Epithelial cell of proximal tubule (primary cell): ENCODE measurements around the gene ST7. TPM values are rescaled to one million over a fixed set of nuclear protein-coding genes. Genes with fewer than 3 reads are reported as not detected.

Experiments
- DNase-seq: peaks from one replicate; pipeline ENCODE4 v3.0.0-alpha.2; 2011; ENCODE audit warnings: low read depth
- H3K4me3 ChIP-seq: 2 replicates; pipeline ENCODE4 v1.5.1; 2011; ENCODE audit warnings: low read depth, mild to moderate bottlenecking, low read length
- total RNA-seq: library from RNA; depleted of rRNA; stranded (reverse); fragments of >200 nt; gene quantifications from 2 replicates; pipeline ENCODE4 v1.2.3, GENCODE V29; 2015
- TF ChIP-seq, protein P1 (sequence below): conservative IDR thresholded peaks from 2 replicates; pipeline ENCODE4 v1.5.1; 2012; ENCODE audit warnings: low read depth, mild to moderate bottlenecking, low read length

The ST7 gene
- total RNA-seq, 1 donor from 2014 or later = 19.4 TPM

GRCh38 chr7:116920359-116920758, 32.9 kb upstream of the ST7 start:
- no peak for DNase-seq
- TF ChIP-seq, protein P1, sequence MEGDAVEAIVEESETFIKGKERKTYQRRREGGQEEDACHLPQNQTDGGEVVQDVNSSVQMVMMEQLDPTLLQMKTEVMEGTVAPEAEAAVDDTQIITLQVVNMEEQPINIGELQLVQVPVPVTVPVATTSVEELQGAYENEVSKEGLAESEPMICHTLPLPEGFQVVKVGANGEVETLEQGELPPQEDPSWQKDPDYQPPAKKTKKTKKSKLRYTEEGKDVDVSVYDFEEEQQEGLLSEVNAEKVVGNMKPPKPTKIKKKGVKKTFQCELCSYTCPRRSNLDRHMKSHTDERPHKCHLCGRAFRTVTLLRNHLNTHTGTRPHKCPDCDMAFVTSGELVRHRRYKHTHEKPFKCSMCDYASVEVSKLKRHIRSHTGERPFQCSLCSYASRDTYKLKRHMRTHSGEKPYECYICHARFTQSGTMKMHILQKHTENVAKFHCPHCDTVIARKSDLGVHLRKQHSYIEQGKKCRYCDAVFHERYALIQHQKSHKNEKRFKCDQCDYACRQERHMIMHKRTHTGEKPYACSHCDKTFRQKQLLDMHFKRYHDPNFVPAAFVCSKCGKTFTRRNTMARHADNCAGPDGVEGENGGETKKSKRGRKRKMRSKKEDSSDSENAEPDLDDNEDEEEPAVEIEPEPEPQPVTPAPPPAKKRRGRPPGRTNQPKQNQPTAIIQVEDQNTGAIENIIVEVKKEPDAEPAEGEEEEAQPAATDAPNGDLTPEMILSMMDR = no peak
- no peak overlapping the region for H3K4me3 ChIP-seq

DNA sequence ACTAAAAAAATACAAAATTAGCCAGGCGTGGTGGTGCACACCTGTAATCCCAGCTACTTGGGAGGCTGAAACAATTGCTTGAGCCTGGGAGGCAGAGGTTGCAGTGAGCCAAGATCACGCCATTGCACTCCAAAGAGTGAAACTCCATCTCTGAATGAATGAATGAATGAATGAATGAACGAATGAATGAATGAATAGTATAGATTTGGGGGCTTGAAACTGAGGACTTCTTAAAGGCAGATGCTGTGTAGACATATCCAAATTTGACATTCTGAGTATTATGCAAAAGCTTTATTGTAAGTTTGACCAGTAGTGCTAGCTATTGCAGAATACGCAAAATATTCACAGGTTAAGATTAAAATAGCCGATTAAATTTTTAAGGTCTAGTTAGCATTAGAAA, 30.8 kb upstream of the ST7 start:
- H3K4me3 ChIP-seq = no peak overlapping the region
- no peak for DNase-seq
- TF ChIP-seq, protein P1 = no peak

DNA sequence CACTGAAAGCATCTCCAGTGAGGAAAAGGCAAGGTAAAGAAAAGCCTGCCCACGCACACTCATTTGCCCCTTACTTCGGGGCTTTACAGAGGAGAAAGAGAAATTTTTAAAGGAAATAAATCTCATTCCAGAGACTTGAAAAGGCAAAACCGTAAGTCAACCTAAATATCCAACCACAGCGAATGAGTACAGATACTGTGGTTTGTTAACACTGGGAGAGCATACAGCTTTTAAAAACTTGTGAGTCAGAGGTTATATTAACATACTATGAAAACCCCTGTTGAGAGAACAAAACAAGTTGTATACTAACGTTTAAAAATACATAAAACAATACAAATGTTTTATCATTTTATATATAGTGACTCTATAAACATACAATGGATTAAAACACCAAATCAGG, 28.6 kb upstream of the ST7 start:
- TF ChIP-seq, protein P1 = no peak
- H3K4me3 ChIP-seq = no peak overlapping the region
- no peak for DNase-seq

DNA sequence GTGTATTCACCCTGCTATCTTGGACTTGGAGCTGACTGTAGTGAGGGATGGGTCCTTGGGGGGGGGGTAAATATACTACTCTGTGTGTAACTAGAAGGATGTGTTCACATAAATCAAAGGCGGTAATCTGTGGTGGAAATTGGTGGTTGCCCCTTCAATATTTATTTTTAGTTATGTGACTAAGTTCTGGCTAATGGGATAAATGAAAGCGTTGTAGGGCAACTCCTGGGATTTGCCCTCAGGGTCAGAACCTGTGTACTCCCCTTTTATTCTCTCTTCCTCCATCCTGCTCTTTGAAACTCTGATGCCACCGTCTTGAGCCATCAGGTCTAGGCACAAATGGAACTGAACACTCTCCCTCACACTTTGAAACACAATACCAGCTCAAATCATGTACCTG, 24.3 kb upstream of the ST7 start:
- H3K4me3 ChIP-seq = no peak overlapping the region
- TF ChIP-seq, protein P1 = no peak
- no peak for DNase-seq

DNA sequence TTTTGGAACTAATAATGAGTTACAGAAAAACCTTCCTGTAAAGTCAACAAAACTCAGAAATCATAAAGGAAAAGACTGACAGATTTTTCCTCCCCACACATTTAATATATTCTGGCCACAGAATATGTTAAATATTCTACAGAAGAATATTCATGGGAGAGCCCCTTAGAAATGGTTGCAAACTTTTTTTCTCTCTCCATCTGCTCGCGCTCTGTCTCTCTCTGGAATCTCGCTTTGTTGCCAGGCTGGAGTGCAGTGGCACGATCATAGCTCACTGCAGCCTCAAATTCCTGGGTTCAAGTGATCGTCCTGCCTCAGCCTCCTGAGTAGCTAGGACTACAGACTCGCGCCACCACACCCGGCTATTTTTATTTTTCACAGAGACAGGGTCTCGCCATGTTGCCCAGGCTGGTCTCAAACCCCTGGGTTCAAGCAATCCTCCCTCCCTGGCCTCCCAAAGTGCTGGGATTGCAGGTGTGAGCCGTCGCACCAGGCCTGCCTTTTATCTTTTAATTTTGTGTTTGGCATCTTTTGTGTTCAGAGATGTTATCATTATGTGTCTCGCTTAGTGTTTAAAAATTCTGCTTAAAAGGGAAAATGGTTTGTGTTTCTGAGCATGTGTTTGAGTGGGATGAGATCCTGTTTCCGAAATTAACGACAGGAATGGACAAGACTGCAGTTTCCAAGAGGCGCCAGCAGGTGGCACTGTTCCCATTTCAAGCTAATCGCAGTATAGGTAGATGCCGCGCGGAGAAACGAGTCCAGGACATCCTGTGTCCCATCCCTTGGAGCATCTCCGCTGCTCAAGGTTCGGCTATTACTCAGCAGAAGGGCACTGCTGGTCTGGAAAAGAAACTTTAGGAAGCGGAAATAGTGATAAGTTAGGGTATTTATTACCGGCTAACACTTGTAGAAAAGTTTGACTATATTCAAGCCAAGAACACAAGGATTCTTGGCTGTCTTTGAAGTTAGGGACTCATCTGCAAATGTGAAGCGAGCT, 23.1 kb upstream of the ST7 start:
- no peak overlapping the region for H3K4me3 ChIP-seq
- TF ChIP-seq, protein P1 = peak; percentile 93
- no peak for DNase-seq

DNA sequence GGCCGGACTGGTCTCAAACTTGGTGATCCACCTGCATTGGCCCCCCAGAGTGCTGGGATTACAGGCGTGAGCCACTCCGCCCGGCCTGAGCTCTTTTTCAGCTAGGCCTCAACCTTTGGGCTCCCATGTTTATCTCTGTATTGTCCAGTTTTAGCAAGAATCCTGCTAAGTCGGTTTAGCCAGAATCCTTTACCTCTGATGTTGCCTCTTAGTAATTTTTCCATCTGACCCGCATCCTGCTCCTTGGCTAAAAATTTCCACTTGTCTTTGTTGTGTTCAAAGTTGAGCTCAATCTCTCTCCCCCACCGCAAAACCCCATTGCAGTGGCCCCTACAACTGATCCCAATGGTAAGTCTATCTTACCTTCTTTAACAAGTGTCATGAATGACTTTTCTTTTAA, 20.7 kb upstream of the ST7 start:
- TF ChIP-seq, protein P1 = no peak
- no peak overlapping the region for H3K4me3 ChIP-seq
- no peak for DNase-seq

DNA sequence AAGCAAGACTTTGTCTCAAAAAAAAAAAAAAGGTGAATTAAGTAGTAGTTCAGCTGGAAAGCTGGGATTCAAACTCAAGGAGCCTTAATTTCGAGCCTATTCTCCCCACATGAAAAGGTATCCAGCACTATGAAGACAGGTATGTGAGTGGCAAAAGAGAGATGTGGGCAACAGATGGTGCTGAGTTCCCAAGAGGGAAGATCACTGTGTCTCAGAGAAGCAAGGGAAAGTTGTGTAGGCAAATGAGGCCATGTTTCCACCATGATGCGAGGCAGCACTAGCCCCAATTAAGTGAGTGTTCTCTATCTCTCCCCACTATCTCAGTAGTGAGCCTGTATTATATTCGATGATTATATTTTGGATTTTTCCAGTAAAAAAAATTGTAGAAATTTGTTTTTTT, 19.8 kb upstream of the ST7 start:
- TF ChIP-seq, protein P1 = no peak
- no peak for DNase-seq
- no peak overlapping the region for H3K4me3 ChIP-seq
